Putamen (tissue), 1 donor: Measurements from ENCODE around the gene IL12A.

Experiments
- DNase-seq: peaks from one replicate; pipeline ENCODE4 v3.0.0-alpha.2; 2016; ENCODE audit warnings: low spot score

IL12A gene

GRCh38 chr3:160027541-160028195 lies 39.0 kb downstream of the IL12A start:
- DNase-seq: no peak

GRCh38 chr3:160035757-160036156 lies 47.1 kb downstream of the IL12A start:
- DNase-seq: no peak

GRCh38 chr3:160038862-160039562 lies 50.4 kb downstream of the IL12A start:
- DNase-seq: no peak

- no peak for DNase-seq
Measured at GRCh38 chr3:160040181-160040580, 51.5 kb downstream of the IL12A start.

GRCh38 chr3:160041465-160041864 lies 52.8 kb downstream of the IL12A start:
- no peak for DNase-seq

GRCh38 chr3:160044121-160044520 lies 55.5 kb downstream of the IL12A start:
- DNase-seq: no peak
